GM12864 (cell line): ENCODE measurements around the gene APH1B.

ENCODE experiments used
- DNase-seq: peaks from one replicate; pipeline ENCODE4 v3.0.0-alpha.2; 2011; ENCODE audit warnings: low read depth
- H3K4me3 ChIP-seq: 2 replicates; pipeline ENCODE4 v1.5.1; 2011; ENCODE audit warnings: mild to moderate bottlenecking, low read depth, low read length, control low read depth
- TF ChIP-seq, protein P1 (sequence below): IDR thresholded peaks from 2 replicates; pipeline ENCODE4 v1.5.1; 2011; ENCODE audit warnings: low read depth, mild to moderate bottlenecking, moderate library complexity, low read length, control low read depth, inconsistent platforms; ENCODE audit errors: missing control alignments

The APH1B gene

DNA sequence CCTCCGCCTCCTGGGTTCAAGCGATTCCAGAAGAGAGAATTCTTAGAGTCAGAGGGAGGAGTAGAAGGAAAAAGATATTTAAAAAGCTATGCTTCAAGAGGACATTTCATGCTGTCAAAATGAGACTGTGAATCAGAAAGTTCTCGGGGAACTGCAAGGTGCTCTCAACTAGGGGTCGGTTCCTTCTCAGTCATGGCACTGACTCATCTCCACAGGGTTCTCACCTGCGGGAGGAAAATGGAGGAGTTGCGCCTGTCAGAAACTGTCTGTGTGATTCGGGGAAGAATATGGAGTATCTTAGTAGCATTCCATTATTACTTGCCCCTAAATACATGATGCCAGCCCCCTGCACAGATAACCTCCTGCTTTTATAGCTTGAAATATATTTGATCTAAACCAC lies 47.4 kb downstream of the APH1B start:
- H3K4me3 ChIP-seq: no peak overlapping the region
- TF ChIP-seq, protein P1, sequence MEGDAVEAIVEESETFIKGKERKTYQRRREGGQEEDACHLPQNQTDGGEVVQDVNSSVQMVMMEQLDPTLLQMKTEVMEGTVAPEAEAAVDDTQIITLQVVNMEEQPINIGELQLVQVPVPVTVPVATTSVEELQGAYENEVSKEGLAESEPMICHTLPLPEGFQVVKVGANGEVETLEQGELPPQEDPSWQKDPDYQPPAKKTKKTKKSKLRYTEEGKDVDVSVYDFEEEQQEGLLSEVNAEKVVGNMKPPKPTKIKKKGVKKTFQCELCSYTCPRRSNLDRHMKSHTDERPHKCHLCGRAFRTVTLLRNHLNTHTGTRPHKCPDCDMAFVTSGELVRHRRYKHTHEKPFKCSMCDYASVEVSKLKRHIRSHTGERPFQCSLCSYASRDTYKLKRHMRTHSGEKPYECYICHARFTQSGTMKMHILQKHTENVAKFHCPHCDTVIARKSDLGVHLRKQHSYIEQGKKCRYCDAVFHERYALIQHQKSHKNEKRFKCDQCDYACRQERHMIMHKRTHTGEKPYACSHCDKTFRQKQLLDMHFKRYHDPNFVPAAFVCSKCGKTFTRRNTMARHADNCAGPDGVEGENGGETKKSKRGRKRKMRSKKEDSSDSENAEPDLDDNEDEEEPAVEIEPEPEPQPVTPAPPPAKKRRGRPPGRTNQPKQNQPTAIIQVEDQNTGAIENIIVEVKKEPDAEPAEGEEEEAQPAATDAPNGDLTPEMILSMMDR: no peak
- DNase-seq: no peak

DNA sequence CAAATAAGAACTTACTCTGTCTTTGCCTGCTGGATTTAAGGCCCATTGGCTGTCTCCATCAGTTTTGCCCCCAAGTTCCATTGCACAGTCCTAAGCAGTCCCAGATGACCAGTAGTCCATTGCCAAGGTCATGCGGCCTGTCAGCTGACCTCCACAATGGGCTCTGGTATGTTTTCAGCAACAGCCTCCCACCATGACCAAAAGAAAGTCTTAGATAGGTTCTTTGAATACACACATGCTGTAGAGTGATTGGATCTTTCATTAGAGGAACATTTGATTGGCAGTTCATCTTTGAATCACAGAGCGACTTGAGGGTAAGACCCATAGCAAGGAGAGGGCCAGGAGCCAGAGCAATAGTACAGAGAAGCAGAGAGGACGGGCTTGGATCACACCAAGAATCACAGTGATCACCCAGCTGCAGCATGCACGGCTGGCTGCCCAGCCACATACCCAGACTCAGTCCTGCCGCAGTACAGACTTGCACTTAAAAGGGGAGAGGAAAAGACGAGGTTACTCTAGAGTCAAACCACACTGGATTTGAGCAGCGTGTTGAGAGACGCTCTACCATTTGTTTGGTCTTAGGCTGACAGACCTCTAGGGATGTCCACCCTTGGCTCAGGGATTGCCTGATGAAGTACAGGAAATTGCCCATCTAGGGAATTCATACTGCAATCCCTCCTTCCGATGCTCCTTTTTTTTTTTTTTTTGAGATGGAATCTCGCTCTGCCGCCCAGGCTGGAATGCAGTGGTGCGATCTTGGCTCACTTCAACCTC lies 50.4 kb downstream of the APH1B start:
- no peak for DNase-seq
- TF ChIP-seq, protein P1: no peak
- no peak overlapping the region for H3K4me3 ChIP-seq

DNA sequence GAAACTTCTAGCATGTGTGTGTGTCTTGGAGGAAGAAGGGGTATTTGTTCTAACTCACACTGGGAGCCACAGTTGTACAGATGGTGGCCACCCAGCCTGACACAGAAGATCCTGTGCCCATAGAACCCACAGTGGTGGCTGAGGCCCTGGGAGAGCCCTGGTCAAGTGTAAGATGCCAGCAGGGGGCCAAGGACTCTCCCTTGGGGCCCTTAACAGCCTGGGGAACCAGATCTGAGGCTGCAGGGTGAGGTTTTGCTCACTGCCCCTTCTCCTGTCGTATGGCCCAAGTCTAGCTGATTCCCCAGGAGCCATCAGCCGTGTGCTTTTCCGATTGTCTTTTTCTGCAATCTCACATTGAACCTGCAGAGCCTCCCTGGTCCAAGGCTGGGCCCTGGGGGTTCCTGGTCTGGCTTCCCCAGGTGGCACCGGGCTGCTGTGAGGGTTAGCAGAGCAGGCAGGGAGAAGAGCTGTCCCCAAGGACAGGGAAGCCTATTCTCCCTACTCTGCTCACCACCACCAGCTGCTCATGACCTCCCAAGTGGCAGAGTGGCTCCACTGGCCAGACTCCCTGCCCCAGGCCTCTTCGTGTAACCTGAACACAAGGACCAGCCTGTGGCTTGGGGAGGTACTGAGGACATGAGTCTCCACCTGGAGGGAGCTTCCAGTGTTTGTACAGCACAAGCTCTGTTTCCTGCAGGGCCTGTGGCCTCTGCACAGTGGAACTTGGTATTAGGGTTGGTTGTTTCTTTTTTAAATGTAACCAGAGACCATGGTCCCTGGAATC lies 52.4 kb downstream of the APH1B start:
- no peak overlapping the region for H3K4me3 ChIP-seq
- no peak for DNase-seq
- TF ChIP-seq, protein P1: no peak

DNA sequence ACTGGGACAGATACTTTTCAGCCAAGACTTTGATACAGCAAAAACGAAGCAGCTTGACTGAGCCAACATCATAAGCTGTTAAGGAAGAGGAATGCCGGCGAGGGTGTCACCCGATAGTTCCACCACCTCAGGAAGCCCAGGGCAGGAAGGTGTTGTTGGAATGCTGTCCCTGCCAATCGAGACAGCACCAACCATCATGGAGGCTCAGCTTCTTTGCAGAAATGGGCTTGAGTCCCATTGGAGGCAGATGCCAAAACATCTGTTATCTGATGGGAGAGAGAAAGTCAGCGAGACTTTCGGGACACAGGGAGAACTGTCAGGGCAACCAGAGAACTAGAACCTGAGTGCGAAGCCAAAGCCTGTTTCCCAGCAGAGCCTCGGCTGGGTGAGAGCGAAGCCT lies 53.5 kb downstream of the APH1B start:
- H3K4me3 ChIP-seq: no peak overlapping the region
- no peak for DNase-seq
- TF ChIP-seq, protein P1: no peak

DNA sequence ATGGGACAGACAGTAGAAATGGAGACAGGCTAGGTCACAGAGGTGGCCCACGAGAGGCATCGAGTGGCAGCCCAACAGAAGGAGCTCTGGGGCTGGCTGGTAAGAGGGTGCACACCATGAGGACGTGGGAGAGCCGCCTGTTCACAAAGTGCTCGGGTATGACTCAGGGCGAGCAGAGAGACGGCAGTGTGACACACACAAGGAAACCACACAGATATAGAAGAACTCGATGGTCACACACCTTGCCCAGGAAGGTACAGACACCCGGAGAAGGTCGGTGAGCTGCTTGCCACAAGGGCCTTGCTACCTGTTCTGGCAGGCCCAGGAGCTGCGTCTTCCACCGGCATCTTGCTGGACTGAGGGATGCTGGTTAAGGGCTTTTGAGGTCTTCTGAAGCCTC lies 54.1 kb downstream of the APH1B start:
- H3K4me3 ChIP-seq: no peak overlapping the region
- TF ChIP-seq, protein P1: no peak
- DNase-seq: no peak

DNA sequence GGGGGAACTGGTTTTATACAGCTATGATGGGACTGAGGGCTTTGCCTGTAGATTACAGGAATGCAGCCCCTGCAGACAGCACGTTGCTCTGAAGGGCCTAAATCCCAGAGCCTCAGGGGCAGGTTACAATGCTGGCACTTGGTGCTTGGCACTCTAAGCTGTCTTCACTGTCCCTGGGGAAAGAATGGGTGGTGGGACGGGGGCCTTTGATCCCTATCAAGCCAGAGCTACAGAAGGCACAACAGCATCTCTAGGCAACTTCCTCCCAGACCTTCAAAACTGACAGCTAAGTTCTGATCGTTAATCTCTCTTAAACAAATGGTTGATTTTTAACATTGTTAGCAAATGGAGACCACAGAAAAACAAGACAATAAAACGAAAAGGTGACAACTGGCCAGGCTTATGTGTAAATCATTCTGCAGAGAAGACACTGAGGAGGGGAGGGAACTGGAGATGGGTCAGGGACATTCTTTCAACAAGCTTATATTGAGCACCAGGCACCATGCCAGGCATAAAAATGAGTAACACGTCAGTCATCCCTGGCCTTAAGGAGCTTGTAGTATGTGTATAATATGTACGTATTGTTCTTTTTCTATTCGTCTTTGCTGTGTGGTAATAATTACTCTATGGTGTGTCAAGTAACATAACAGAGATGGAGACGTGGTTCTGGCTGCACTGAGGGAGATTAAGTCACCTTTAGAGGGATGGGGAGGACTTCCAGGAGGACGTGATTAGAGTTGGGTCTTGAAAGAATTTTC lies 55.1 kb downstream of the APH1B start:
- TF ChIP-seq, protein P1: no peak
- no peak for DNase-seq
- H3K4me3 ChIP-seq: no peak overlapping the region
